HG02759 (cell line): ENCODE results near the gene SBNO1.
"Not testable (repeated sequence)": the region's sequence is repeated elsewhere in the genome, so short reads cannot be mapped to it uniquely, and the experiment has no call there.

ENCODE experiments used
- ATAC-seq: cut with Tn5 transposase; IDR thresholded peaks from one replicate; pipeline ENCODE4 v1.9.1; 2021; ENCODE audit warnings: mild to moderate bottlenecking, moderate library complexity; ENCODE audit not compliant: unreplicated experiment

The SBNO1 gene

DNA sequence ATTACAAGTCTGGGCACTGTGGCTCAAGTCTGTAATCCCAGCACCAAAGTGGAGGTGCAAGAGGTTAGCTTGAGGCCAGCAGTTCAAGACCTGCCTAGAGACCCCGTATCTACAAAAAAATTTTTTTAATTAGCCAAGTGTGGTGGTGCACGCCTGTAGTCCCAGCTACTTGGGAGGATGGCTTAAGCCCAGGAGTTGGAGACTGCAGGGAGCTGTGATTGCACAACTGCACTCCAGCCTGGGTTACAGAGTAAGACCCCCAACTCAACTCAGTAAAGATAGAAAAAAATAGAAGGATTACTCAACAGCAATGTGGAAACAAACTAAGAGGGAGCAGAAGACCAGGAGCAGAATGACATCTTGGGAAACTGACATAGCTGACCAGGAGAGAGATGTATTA, 13.3 kb downstream of the SBNO1 start:
- ATAC-seq: no peak

DNA sequence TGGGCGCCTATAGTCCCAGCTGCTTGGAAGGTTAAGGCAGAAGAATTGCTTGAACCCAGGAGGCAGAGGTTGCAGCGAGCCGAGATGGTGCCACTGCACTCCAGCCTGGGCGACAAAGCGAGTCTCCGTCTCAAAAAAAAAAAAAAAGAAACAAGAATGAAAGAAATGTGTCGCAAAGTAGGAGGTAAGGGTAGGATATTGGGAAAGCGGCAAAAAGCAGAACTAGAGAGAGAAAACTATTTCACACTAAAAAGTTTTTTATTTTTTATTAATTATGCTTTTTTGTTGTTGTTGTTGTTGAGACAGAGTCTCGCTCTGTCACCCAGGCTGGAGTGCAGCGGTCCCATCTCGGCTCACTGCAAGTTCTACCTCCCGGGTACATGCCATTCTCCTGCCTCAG, 17.7 kb downstream of the SBNO1 start:
- no peak for ATAC-seq

DNA sequence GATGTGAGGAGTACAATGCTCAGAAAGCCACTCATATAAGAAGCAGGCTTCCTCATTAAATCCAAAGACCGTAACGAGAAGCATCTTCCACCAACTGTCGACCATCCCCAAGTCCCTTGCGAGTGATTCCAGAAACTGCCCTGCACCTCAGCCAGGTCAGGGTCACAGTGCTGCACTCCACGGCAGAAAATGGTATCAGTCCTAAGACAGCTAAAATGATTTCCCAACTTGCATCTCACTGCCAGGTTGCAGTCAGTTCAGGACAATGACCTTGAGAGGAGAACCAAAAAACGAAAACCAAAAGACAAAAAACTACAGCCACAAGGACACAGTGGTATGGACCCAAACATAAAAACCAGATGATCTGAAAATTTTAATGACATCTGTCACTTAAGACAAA, 20.6 kb downstream of the SBNO1 start:
- ATAC-seq: no peak

GRCh38 chr12:123337070-123337469, 27.6 kb downstream of the SBNO1 start:
- ATAC-seq: no peak

GRCh38 chr12:123336530-123336929, 28.1 kb downstream of the SBNO1 start:
- no peak for ATAC-seq

- ATAC-seq: no peak
Observed at GRCh38 chr12:123335490-123335889, 29.2 kb downstream of the SBNO1 start.

- no peak for ATAC-seq
Observed at GRCh38 chr12:123329799-123330198, 34.8 kb downstream of the SBNO1 start.

DNA sequence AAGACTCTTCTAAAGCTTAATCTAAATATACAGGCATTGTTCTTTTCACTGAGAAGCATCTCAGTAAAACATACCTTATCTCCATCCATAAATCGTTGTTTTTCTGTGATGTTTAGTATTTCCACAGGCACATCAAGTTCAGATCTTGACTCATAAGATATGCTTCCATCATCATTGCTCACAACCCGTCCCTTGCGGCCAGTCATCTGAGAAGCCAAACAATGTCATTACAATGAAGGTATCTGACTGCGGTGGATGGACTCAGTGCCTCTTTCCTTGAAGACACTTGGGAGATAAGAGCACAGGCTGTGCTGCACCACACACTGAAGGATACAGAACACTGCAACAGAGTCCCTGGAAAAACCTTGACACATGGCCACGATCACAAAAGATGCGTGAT, 44.8 kb downstream of the SBNO1 start:
- ATAC-seq: no peak

GRCh38 chr12:123319273-123319672, 45.4 kb downstream of the SBNO1 start:
- ATAC-seq: no peak

DNA sequence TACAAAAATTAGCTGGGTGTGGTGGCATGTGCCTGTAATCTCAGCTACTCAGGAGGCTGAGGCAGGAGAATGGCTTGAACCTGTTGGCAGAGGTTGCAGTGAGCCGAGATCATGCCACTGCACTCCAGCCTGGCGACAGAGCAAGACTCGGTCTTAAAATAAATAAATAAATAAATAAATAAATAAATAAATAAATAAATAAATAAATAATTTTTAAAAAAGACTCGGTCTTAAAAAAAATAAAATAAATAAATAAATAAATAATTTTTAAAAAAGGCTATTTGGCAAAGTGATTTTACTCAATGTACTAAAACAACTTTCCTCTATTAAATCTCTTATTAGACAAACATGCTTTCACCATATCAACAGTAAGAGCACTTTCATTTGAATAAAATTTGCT, 51.6 kb downstream of the SBNO1 start:
- not testable (repeated sequence) for ATAC-seq

DNA sequence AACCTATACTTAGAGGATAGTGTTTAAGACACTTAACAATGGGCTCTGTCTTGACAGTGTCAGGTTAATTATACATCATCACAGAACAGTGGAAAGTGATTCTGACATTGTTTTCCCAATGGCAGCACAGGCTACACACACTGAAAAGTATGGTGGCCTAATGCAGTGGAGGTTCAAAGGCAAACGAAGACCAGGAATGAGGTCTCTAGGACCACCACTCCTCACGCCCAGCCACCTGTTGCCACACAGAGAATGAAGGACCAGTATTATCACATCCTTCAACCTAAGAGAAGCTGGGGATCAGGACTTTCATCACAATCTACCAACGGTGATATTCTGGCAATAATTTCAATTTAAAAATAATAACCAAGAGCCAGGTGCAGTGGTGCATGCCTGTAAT, 58.4 kb downstream of the SBNO1 start:
- ATAC-seq: no peak

DNA sequence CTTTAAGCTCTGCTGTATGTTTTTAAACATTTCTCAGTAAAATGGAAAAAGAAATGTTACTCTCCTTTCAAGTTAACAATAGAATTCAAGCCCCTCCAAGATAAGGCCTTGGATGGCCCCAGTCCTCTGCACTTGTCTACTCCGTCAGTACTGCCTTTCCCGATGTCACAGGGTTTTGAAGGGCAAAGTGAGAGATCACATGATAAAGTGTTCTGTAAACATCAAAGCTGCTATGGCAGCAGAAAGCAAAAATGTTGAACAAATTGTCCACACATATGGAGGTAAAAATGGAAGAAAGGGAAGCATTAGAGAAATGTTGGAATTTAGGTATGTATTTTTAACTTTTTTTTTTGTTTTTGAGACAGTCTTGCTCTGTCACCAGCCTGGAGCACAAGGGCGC, 59.5 kb downstream of the SBNO1 start:
- ATAC-seq: no peak

GRCh38 chr12:123293178-123293760, 71.4 kb downstream of the SBNO1 start:
- no peak for ATAC-seq

GRCh38 chr12:123289911-123290310, 74.7 kb downstream of the SBNO1 start:
- ATAC-seq: no peak

- ATAC-seq: no peak
Observed at GRCh38 chr12:123288751-123289346, 75.8 kb downstream of the SBNO1 start.

DNA sequence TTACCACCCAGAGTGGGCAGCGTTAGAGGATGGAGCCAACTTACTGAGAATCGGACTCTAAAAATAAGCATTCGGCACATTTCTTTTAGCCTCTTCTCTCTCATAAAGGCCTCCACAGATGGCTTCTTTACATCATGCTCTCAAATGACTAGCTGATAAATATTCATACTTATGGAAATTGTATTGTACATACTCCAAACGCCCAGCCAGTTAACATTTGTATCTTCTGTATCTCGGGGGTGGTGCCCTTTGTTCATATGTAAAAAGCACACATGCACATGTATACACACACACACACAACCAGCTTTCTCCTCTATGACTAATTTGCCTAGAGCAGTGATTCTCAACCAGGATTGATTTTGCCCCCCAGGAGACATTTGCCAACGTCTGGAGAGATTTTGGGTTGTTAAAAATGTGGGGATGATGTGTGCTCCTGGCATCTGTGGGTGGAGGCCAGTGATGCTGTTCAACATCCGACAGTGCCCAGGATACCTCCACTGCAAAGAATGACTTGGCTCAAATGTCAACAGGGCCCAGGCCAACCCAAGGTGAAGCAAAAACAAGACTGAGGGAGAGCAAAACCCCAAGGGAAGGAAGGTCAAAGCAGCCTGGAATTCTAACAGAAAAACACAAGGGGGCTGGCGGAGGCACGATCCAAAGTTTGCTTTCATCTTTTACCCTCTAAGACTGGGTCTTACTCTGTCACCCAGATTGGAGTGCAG, 77.8 kb downstream of the SBNO1 start:
- no peak for ATAC-seq

GRCh38 chr12:123284669-123285068, 80.0 kb downstream of the SBNO1 start:
- no peak for ATAC-seq

GRCh38 chr12:123283461-123283860, 81.2 kb downstream of the SBNO1 start:
- no peak for ATAC-seq

GRCh38 chr12:123282111-123282510, 82.5 kb downstream of the SBNO1 start:
- no peak for ATAC-seq

DNA sequence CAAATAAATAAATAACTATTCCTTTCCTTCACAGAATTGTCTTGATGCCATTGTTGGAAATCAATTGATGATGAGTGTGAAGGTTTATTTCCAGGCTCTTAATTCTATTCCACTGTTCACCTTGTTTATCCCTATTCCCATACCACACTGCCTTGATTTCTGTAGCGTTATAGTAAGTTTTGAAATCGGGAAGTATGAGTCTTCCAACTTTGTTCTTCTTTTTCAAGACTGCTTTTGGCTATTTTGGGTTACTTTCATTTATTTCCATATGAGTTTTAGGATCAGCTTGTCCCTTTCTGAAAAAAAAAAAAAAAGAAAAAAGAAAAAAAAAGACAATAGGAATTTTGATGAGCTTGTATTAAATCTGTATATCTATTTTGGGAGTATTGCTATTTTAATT, 83.7 kb downstream of the SBNO1 start:
- ATAC-seq: no peak

DNA sequence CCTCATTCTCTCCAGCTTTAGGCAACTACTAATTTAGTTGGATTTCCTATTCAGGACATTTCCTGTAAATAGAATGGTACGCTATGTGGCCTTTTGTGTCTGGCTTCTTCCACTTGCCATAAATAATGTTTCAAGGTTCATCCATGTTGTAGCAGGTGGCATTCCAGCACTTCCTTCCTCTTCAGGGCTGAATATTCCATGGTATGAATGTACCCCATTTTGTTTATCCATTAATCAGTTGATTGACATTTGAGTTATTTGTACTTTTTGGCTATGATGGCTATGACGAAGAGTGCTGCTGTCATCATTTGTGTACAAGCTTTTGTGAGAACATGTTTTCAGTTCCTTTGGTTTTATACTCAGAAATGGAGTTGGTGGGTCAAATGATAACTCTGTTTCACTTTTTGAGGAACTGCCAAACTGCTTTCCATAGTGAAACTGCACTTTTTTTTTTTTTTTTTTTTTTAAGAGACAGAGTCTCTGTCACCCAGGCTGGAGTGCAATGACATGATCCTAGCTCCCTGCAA, 86.5 kb downstream of the SBNO1 start:
- ATAC-seq: peak; percentile 73

DNA sequence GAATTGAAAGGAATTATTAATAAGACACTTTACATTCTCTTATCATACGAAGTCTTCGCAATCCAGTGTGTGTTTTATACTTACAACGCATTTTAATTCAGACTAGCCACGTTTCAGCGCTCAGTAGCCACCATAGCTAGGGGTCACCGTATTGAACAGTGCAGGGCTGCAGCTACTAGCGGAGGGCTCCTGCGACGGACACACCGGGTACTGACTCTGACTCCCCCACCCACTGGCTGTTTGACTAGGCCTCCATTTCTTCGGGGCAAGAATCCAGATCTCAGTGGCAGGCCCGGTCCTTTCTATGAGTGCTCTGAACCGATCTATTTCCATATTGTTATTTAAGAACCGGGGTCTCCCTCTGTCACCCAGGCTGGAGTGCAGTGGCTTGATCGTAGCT, 91.5 kb downstream of the SBNO1 start:
- ATAC-seq: no peak
